ENCODE data around the gene RBFOX2. TPM values are rescaled to one million over a fixed set of nuclear protein-coding genes. Genes with fewer than 3 reads are reported as not detected.
A peak's percentile ranks its signal among the peaks of the same experiment; 100 is the strongest.

The RBFOX2 gene
- total RNA-seq, 5 donors from 2014 or later (not counting 1 experiment from before 2014, with no cell fraction given) = 0.73 to 1.5 (median 1.4) TPM

- Mint-ChIP-seq H3K36me3 (no peaks in the 10 kb centered on the region), H3K4me1 (peaks cover 11 to 24% (median 17%) of the 10 kb centered on the region in 3 donors), H3K4me3 (no peak overlapping the region), H3K27me3 (peaks cover 3 to 5% of the 10 kb centered on the region in 2 donors), H3K9me3 (no peaks in the 10 kb centered on the region), H3K27ac (no peak overlapping the region)
- H3K27ac ChIP-seq (ENCODE audit: low read length) = no peak overlapping the region
- H3K36me3 ChIP-seq (ENCODE audit: control insufficient read depth in 2 of 2, extremely low read depth in 1 of 2, insufficient read depth in 1 of 2, low read length in 1 of 2) = no peaks in the 10 kb centered on the region
- no CpG with 5 or more reads among the region's 6 CpGs for WGBS (ENCODE audit: insufficient coverage)
- DNase-seq (no peak), ATAC-seq (replicated peaks in 1 of 4) (no peak)
- H3K4me1 ChIP-seq (ENCODE audit: control insufficient read depth in 1 of 2, extremely low read depth in 1 of 2, insufficient read depth in 2 of 2, low read length in 2 of 2) = peaks cover 5 to 8% of the 10 kb centered on the region in 2 experiments
- H3K27me3 ChIP-seq (replicated peaks in 1 of 2; ENCODE audit: control insufficient read depth in 2 of 2, extremely low read depth in 1 of 2, insufficient read depth in 2 of 2, low read length in 1 of 2) = no peaks in the 10 kb centered on the region
- ChIA-PET CTCF (no interaction called here), POLR2A (no interaction called here)
- no peaks in the 10 kb centered on the region for H3K9me3 ChIP-seq
- H3K4me3 ChIP-seq (ENCODE audit: control insufficient read depth in 1 of 2, extremely low read depth in 1 of 2, low read length in 1 of 2) = no peak overlapping the region
Measured at GRCh38 chr22:35904752-35905151, 123.9 kb downstream of the RBFOX2 start.

GRCh38 chr22:35904336-35904692 is 124.3 kb downstream of the RBFOX2 start:
- WGBS (ENCODE audit: insufficient coverage) = no CpG with 5 or more reads among the region's 2 CpGs
- Histone ChIP-seq H3K27ac (ENCODE audit: low read length) (no peak overlapping the region), H3K9me3 (no peaks in the 10 kb centered on the region), H3K4me1 (ENCODE audit: control insufficient read depth in 1 of 2, extremely low read depth in 1 of 2, insufficient read depth in 2 of 2, low read length in 2 of 2) (peaks cover 5 to 9% of the 10 kb centered on the region in 2 experiments), H3K4me3 (ENCODE audit: control insufficient read depth in 1 of 2, extremely low read depth in 1 of 2, low read length in 1 of 2) (no peak overlapping the region), H3K36me3 (ENCODE audit: control insufficient read depth in 2 of 2, extremely low read depth in 1 of 2, insufficient read depth in 1 of 2, low read length in 1 of 2) (no peaks in the 10 kb centered on the region), H3K27me3 (replicated peaks in 1 of 2; ENCODE audit: control insufficient read depth in 2 of 2, extremely low read depth in 1 of 2, insufficient read depth in 2 of 2, low read length in 1 of 2) (no peaks in the 10 kb centered on the region)
- DNase-seq (no peak), ATAC-seq (replicated peaks in 1 of 4) (no peak)
- Mint-ChIP-seq H3K27ac (no peak overlapping the region), H3K9me3 (no peaks in the 10 kb centered on the region), H3K4me1 (peaks cover 11 to 27% (median 19%) of the 10 kb centered on the region in 3 donors), H3K36me3 (no peaks in the 10 kb centered on the region), H3K27me3 (peaks cover 3 to 5% of the 10 kb centered on the region in 2 donors), H3K4me3 (no peak overlapping the region)
- ChIA-PET POLR2A (no interaction called here), CTCF (no interaction called here)

DNA sequence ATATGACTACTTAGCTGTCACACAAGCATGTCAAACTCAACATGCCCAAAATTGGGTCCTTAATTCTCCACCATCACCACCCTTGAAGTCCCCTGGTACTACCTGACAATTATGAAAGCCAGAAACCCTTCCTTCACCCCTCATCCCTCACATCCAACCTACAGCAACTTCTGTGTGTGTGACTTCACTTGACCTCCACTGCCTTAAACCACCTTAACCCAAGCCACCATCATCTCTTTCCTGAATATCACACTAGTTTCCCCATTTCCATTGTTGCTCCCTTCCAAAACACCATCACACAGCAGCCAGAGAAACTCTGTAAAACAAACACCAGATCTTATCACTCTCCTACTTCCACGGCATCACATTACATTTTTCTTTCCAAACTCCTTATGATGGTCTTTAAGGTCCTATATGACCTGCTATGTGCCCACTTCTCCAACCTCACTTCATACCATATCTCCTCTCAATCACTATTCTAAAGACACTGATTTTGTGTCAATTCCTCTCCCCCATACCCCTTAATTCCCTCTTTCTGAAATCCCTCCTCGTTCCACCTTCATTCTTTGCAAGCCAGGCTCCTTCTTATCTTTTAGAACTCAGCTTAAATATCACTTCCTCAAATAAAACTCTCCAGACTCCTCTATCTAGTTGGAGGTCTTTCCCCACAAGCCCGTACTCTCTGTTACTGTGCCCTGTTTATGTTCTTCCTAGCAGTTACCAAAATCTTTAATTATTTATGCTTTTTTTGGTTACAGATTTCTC is 124.9 kb downstream of the RBFOX2 start:
- H3K27ac ChIP-seq (ENCODE audit: low read length) = no peak overlapping the region
- ATAC-seq (replicated peaks in 1 of 4) (no peak), DNase-seq (no peak)
- H3K27me3 ChIP-seq (replicated peaks in 1 of 2; ENCODE audit: control insufficient read depth in 2 of 2, extremely low read depth in 1 of 2, insufficient read depth in 2 of 2, low read length in 1 of 2) = no peaks in the 10 kb centered on the region
- no peaks in the 10 kb centered on the region for H3K36me3 Mint-ChIP-seq
- ChIA-PET POLR2A (no interaction called here), CTCF (no interaction called here)
- peaks cover 5 to 9% of the 10 kb centered on the region in 2 experiments for H3K4me1 ChIP-seq (ENCODE audit: control insufficient read depth in 1 of 2, extremely low read depth in 1 of 2, insufficient read depth in 2 of 2, low read length in 2 of 2)
- H3K4me1 Mint-ChIP-seq = peaks cover 11 to 27% (median 19%) of the 10 kb centered on the region in 3 donors
- no peak overlapping the region for H3K27ac Mint-ChIP-seq
- H3K36me3 ChIP-seq (ENCODE audit: control insufficient read depth in 2 of 2, extremely low read depth in 1 of 2, insufficient read depth in 1 of 2, low read length in 1 of 2) = no peaks in the 10 kb centered on the region
- H3K9me3 Mint-ChIP-seq = no peaks in the 10 kb centered on the region
- no peak overlapping the region for H3K4me3 ChIP-seq (ENCODE audit: control insufficient read depth in 1 of 2, extremely low read depth in 1 of 2, low read length in 1 of 2)
- no peak overlapping the region for H3K4me3 Mint-ChIP-seq
- H3K27me3 Mint-ChIP-seq = peaks cover 3 to 5% of the 10 kb centered on the region in 2 donors
- WGBS (ENCODE audit: insufficient coverage) = 49% methylated on average over 2 of the region's 3 CpGs
- H3K9me3 ChIP-seq = no peaks in the 10 kb centered on the region

GRCh38 chr22:35900483-35901168 is 128.0 kb downstream of the RBFOX2 start:
- POLR2A ChIA-PET = no interaction called here
- Histone ChIP-seq H3K36me3 (ENCODE audit: control insufficient read depth in 2 of 2, extremely low read depth in 1 of 2, insufficient read depth in 1 of 2, low read length in 1 of 2) (no peaks in the 10 kb centered on the region), H3K27ac (ENCODE audit: low read length) (peak overlapping the region; percentile 3), H3K9me3 (no peaks in the 10 kb centered on the region), H3K27me3 (replicated peaks in 1 of 2; ENCODE audit: control insufficient read depth in 2 of 2, extremely low read depth in 1 of 2, insufficient read depth in 2 of 2, low read length in 1 of 2) (no peaks in the 10 kb centered on the region), H3K4me3 (ENCODE audit: control insufficient read depth in 1 of 2, extremely low read depth in 1 of 2, low read length in 1 of 2) (no peak overlapping the region), H3K4me1 (ENCODE audit: control insufficient read depth in 1 of 2, extremely low read depth in 1 of 2, insufficient read depth in 2 of 2, low read length in 2 of 2) (peaks cover 5 to 9% of the 10 kb centered on the region in 2 experiments)
- H3K27me3 Mint-ChIP-seq = peaks cover 3 to 14% of the 10 kb centered on the region in 2 donors
- CTCF ChIA-PET = interaction anchor here in 1 of 2 donors (0.6 kb wide), 1 partner anchor 166 kb away, joined by 3 read pairs; no protein-coding TSS in a partner anchor
- peak overlapping the region; percentile 77 to 79 for H3K27ac Mint-ChIP-seq
- H3K36me3 Mint-ChIP-seq = no peaks in the 10 kb centered on the region
- ATAC-seq (replicated peaks in 1 of 4) = peak; percentile 55 to 71 (median 70)
- DNase-seq = peak in 2 of 35 experiments; percentile 3 to 22
- no peak overlapping the region for H3K4me3 Mint-ChIP-seq
- peaks cover 11 to 27% (median 19%) of the 10 kb centered on the region in 3 donors for H3K4me1 Mint-ChIP-seq
- 45% methylated on average over 3 of the region's 5 CpGs for WGBS (ENCODE audit: insufficient coverage)
- no peaks in the 10 kb centered on the region for H3K9me3 Mint-ChIP-seq

GRCh38 chr22:35899736-35900135 is 128.9 kb downstream of the RBFOX2 start:
- ChIA-PET CTCF (interaction anchor here in 1 of 2 donors (0.6 kb wide), 1 partner anchor 167 kb away, joined by 3 read pairs; no protein-coding TSS in a partner anchor), POLR2A (interaction anchor here in 1 of 2 donors (0.6 kb wide), 1 partner anchor 96 kb away, joined by 4 read pairs; no protein-coding TSS in a partner anchor)
- Mint-ChIP-seq H3K36me3 (no peaks in the 10 kb centered on the region), H3K4me3 (no peak overlapping the region), H3K27ac (no peak overlapping the region), H3K9me3 (no peaks in the 10 kb centered on the region), H3K27me3 (peaks cover 8 to 16% of the 10 kb centered on the region in 2 donors), H3K4me1 (peaks cover 11 to 27% (median 19%) of the 10 kb centered on the region in 3 donors)
- H3K36me3 ChIP-seq (ENCODE audit: control insufficient read depth in 2 of 2, extremely low read depth in 1 of 2, insufficient read depth in 1 of 2, low read length in 1 of 2) = no peaks in the 10 kb centered on the region
- no peaks in the 10 kb centered on the region for H3K27me3 ChIP-seq (replicated peaks in 1 of 2; ENCODE audit: control insufficient read depth in 2 of 2, extremely low read depth in 1 of 2, insufficient read depth in 2 of 2, low read length in 1 of 2)
- H3K4me1 ChIP-seq (ENCODE audit: control insufficient read depth in 1 of 2, extremely low read depth in 1 of 2, insufficient read depth in 2 of 2, low read length in 2 of 2) = peaks cover 5 to 9% of the 10 kb centered on the region in 2 experiments
- DNase-seq (no peak), ATAC-seq (replicated peaks in 1 of 4) (no peak)
- H3K27ac ChIP-seq (ENCODE audit: low read length) = no peak overlapping the region
- H3K9me3 ChIP-seq = no peaks in the 10 kb centered on the region
- H3K4me3 ChIP-seq (ENCODE audit: control insufficient read depth in 1 of 2, extremely low read depth in 1 of 2, low read length in 1 of 2) = no peak overlapping the region

DNA sequence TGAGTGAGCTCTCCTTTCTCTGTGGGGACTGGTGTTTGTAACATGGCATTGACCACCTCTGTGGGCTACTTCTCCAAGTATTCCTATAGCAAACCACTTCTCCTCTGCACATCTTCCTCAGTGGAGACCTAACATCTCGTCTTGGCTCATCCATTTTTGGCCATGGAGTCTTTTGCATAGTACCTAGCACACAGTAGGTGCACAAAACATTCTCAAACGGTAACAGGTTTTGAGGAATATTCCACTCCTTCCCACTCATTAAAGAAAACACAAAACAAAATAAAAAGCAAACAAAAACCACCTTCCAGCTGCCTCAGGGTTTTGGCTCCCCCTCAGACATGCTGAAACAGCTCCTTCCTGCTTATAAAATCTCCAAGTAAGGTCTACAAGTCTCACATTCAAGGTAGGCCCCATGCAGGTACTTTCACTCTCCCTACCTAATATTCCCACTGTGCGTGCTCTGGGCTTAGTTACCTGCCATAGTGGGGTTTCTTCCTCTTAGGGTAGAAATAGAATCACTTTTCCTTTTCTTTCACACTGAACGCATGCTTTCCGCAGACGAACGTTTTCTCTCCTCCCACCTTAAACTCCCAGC is 132.4 kb downstream of the RBFOX2 start:
- POLR2A ChIA-PET = no interaction called here
- H3K27me3 Mint-ChIP-seq = peaks cover 15 to 20% of the 10 kb centered on the region in 2 donors
- 66% methylated on average over 2 of the region's 7 CpGs for whole genome bisulfite sequencing (ENCODE audit: insufficient coverage)

More for the DNA sequence above, 132.4 kb downstream of the RBFOX2 start:
- ATAC-seq (replicated peaks in 1 of 4) (no peak), DNase-seq (no peak)
- Mint-ChIP-seq H3K4me1 (peaks cover 10 to 16% (median 15%) of the 10 kb centered on the region in 3 donors), H3K36me3 (no peaks in the 10 kb centered on the region), H3K9me3 (no peaks in the 10 kb centered on the region), H3K4me3 (no peak overlapping the region), H3K27ac (no peak overlapping the region)
- Histone ChIP-seq H3K4me3 (ENCODE audit: control insufficient read depth in 1 of 2, extremely low read depth in 1 of 2, low read length in 1 of 2) (no peak overlapping the region), H3K27ac (ENCODE audit: low read length) (no peak overlapping the region), H3K9me3 (no peaks in the 10 kb centered on the region), H3K4me1 (ENCODE audit: control insufficient read depth in 1 of 2, extremely low read depth in 1 of 2, insufficient read depth in 2 of 2, low read length in 2 of 2) (peaks cover 5 to 9% of the 10 kb centered on the region in 2 experiments), H3K36me3 (ENCODE audit: control insufficient read depth in 2 of 2, extremely low read depth in 1 of 2, insufficient read depth in 1 of 2, low read length in 1 of 2) (no peaks in the 10 kb centered on the region), H3K27me3 (replicated peaks in 1 of 2; ENCODE audit: control insufficient read depth in 2 of 2, extremely low read depth in 1 of 2, insufficient read depth in 2 of 2, low read length in 1 of 2) (no peaks in the 10 kb centered on the region)
- CTCF ChIA-PET = no interaction called here

All from T-cell (primary cell).